Ovary (tissue), 3 donors: ENCODE data around the gene ANKRD33B.

Experiments
- CTCF ChIP-seq, 3 donors: fragments of 450-650 bp in 2 of 3; fragments of 200-600 bp in 1 of 3; IDR thresholded peaks; one replicate each; pipeline versions ENCODE4 v1.5.1 to v1.8.0; 2016 to 2022; ENCODE audit warnings: antibody characterized with exemption in 3 of 3, mild to moderate bottlenecking in 1 of 3
- POLR2A ChIP-seq: fragments of 450-650 bp; IDR thresholded peaks from one replicate; pipeline ENCODE4 v1.6.1; 2017; ENCODE audit warnings: antibody characterized with exemption, mild to moderate bottlenecking, moderate library complexity
- donor health status: DM: no; HTN: no; CAD: no.

- TF ChIP-seq POLR2A (no peak), CTCF (IDR thresholded peaks at IDR 0.05) (no peak)
Measured at GRCh38 chr5:10576790-10577189, 12.9 kb downstream of the ANKRD33B start.
